Activated B cell treated with CpG ODN at 0.5 μM for 24 hours (primary cell): ENCODE results near the gene PRUNE2. TPM values are rescaled to one million over a fixed set of nuclear protein-coding genes. Genes with fewer than 3 reads are reported as not detected.

ENCODE experiments used
- ATAC-seq: fragments of 200-7000 bp; cut with Tn5 transposase; one replicate; pipeline ENCODE4 v1.10.0; 2021; ENCODE audit warnings: low read depth, mild to moderate bottlenecking, moderate library complexity
- CTCF ChIA-PET: fragments of 350-600 bp; sonication (Branson Sonifier 250); formaldehyde crosslinking; loops from one replicate; lab custom pipeline; 2021; ENCODE audit warnings: antibody characterized with exemption; lab: Charles Lee
- POLR2A ChIA-PET: fragments of 350-600 bp; sonication (Branson Sonifier 250); formaldehyde crosslinking; loops from one replicate; lab custom pipeline; 2021; ENCODE audit warnings: antibody characterized with exemption; lab: Charles Lee
- DNase-seq: peaks from one replicate; pipeline ENCODE4 v3.0.0; 2022
- H3K27ac Mint-ChIP-seq: one replicate; pipeline ENCODE4 v1.8.0; 2020; ENCODE audit warnings: mixed read lengths
- H3K27me3 Mint-ChIP-seq: one replicate; pipeline ENCODE4 v1.8.0; 2021; ENCODE audit warnings: mixed read lengths
- H3K36me3 Mint-ChIP-seq: one replicate; pipeline ENCODE4 v1.8.0; 2021; ENCODE audit warnings: low read depth, mixed read lengths
- H3K4me1 Mint-ChIP-seq: one replicate; pipeline ENCODE4 v1.8.0; 2021; ENCODE audit warnings: mixed read lengths
- H3K4me3 Mint-ChIP-seq: one replicate; pipeline ENCODE4 v1.8.0; 2020; ENCODE audit warnings: mild to moderate bottlenecking, mixed read lengths
- H3K9me3 Mint-ChIP-seq: one replicate; pipeline ENCODE4 v1.8.0; 2020; ENCODE audit warnings: mixed read lengths
- intact Hi-C: fragments of 100-400 bp; cut with micrococcal nuclease; formaldehyde crosslinking; loops from one replicate; pipeline ENCODE4 v1.15.1; 2024
- total RNA-seq: library from RNA; stranded (reverse); gene quantifications from 2 replicates; pipeline ENCODE4 v1.2.3, GENCODE V29; 2022
- TF ChIP-seq, protein P1 (sequence below): fragments of 200-600 bp; IDR thresholded peaks from one replicate; pipeline ENCODE4 v1.8.0; 2022; ENCODE audit warnings: antibody characterized with exemption, mild to moderate bottlenecking

Gene PRUNE2
- total RNA-seq, 1 donor from 2014 or later: not detected

GRCh38 chr9:76605321-76605900, 300.5 kb downstream of the PRUNE2 start:
- TF ChIP-seq, protein P1, sequence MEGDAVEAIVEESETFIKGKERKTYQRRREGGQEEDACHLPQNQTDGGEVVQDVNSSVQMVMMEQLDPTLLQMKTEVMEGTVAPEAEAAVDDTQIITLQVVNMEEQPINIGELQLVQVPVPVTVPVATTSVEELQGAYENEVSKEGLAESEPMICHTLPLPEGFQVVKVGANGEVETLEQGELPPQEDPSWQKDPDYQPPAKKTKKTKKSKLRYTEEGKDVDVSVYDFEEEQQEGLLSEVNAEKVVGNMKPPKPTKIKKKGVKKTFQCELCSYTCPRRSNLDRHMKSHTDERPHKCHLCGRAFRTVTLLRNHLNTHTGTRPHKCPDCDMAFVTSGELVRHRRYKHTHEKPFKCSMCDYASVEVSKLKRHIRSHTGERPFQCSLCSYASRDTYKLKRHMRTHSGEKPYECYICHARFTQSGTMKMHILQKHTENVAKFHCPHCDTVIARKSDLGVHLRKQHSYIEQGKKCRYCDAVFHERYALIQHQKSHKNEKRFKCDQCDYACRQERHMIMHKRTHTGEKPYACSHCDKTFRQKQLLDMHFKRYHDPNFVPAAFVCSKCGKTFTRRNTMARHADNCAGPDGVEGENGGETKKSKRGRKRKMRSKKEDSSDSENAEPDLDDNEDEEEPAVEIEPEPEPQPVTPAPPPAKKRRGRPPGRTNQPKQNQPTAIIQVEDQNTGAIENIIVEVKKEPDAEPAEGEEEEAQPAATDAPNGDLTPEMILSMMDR: no peak
- CTCF ChIA-PET: no interaction called here
- DNase-seq (no peak), ATAC-seq (peak; percentile 83)
- Mint-ChIP-seq H3K27ac (no peak overlapping the region), H3K4me1 (peaks cover 30% of the 10 kb centered on the region), H3K36me3 (no peaks in the 10 kb centered on the region), H3K4me3 (no peak overlapping the region), H3K27me3 (no peaks in the 10 kb centered on the region), H3K9me3 (no peaks in the 10 kb centered on the region)
- intact Hi-C loops: loop anchor here (1.0 to 5.0 kb wide), 2 partner anchors 29 to 37 kb away; no protein-coding TSS in a partner anchor
- POLR2A ChIA-PET: no interaction called here

- no peak for ATAC-seq
- no peak overlapping the region for H3K4me3 Mint-ChIP-seq
Measured at GRCh38 chr9:76603931-76604570, 301.9 kb downstream of the PRUNE2 start.

DNA sequence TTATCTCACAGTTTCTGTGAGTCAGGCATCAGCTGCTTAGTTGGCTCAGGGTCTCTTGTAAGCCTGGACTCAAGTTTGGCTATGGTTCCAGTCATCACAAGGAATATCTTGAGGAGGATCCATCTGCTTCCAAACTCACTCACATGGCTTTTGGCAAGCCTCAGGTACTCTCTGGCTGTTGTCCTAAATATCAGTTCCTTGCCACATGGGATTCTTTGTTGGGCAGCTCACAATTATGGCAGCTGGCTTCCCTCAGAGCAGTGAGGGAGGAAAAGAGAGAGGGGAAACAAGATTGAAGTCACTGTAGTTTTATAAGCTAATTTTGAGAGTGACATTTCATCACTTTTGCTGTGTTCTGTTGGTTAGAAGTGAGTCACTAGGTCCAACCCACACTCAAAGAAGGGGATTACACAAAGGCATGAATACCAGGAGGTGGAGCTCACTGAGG, 302.4 kb downstream of the PRUNE2 start:
- no peaks in the 10 kb centered on the region for H3K36me3 Mint-ChIP-seq
- DNase-seq: no peak
- intact Hi-C loops: no loop called here
- no peak overlapping the region for H3K27ac Mint-ChIP-seq
- H3K4me3 Mint-ChIP-seq: no peak overlapping the region
- CTCF ChIA-PET: interaction anchor here (1.1 kb wide), 1 partner anchor 144 kb away, joined by 3 read pairs; the partner anchor contains the start of gene GCNT1
- H3K9me3 Mint-ChIP-seq: no peaks in the 10 kb centered on the region
- peak; percentile 31 for ATAC-seq
- POLR2A ChIA-PET: interaction anchor here (1.0 to 2.0 kb wide), 3 partner anchors 26 to 144 kb away, joined by 3 to 4 read pairs (median 3); partner anchors contain the start of gene GCNT1
- no peaks in the 10 kb centered on the region for H3K27me3 Mint-ChIP-seq
- TF ChIP-seq, protein P1: no peak
- peaks cover 30% of the 10 kb centered on the region for H3K4me1 Mint-ChIP-seq

More at GRCh38 chr9:76603931-76604570, 301.9 kb downstream of the PRUNE2 start:
- Mint-ChIP-seq H3K4me1 (peaks cover 30% of the 10 kb centered on the region), H3K27ac (no peak overlapping the region), H3K36me3 (no peaks in the 10 kb centered on the region), H3K9me3 (no peaks in the 10 kb centered on the region), H3K27me3 (no peaks in the 10 kb centered on the region)
- CTCF ChIA-PET: no interaction called here
- TF ChIP-seq, protein P1: no peak
- POLR2A ChIA-PET: interaction anchor here (1.0 to 2.0 kb wide), 3 partner anchors 26 to 145 kb away, joined by 3 to 4 read pairs (median 3); partner anchors contain the start of gene GCNT1
- DNase-seq: no peak
- intact Hi-C loops: no loop called here

GRCh38 chr9:76602199-76602598, 303.7 kb downstream of the PRUNE2 start:
- H3K27ac Mint-ChIP-seq: no peak overlapping the region
- DNase-seq (no peak), ATAC-seq (no peak)
- no peaks in the 10 kb centered on the region for H3K27me3 Mint-ChIP-seq
- CTCF ChIA-PET: no interaction called here
- H3K9me3 Mint-ChIP-seq: no peaks in the 10 kb centered on the region
- peaks cover 24% of the 10 kb centered on the region for H3K4me1 Mint-ChIP-seq
- H3K4me3 Mint-ChIP-seq: no peak overlapping the region
- intact Hi-C loops: no loop called here
- POLR2A ChIA-PET: interaction anchor here (2.0 kb wide), 1 partner anchor 143 kb away, joined by 4 read pairs; the partner anchor contains the start of gene GCNT1
- TF ChIP-seq, protein P1: no peak
- H3K36me3 Mint-ChIP-seq: no peaks in the 10 kb centered on the region

- H3K9me3 Mint-ChIP-seq: no peaks in the 10 kb centered on the region
- no peak for ATAC-seq
- H3K4me1 Mint-ChIP-seq: peaks cover 16% of the 10 kb centered on the region
- intact Hi-C loops: no loop called here
- TF ChIP-seq, protein P1: no peak
- no peak overlapping the region for H3K4me3 Mint-ChIP-seq
- H3K27ac Mint-ChIP-seq: no peak overlapping the region
- no peak for DNase-seq
- POLR2A ChIA-PET: interaction anchor here (0.7 kb wide), 1 partner anchor 29 kb away, joined by 4 read pairs; no protein-coding TSS in a partner anchor
- H3K36me3 Mint-ChIP-seq: no peaks in the 10 kb centered on the region
- CTCF ChIA-PET: no interaction called here
- no peaks in the 10 kb centered on the region for H3K27me3 Mint-ChIP-seq
Measured at GRCh38 chr9:76600007-76600615, 305.8 kb downstream of the PRUNE2 start.
